ENCODE results near the gene LRP1. TPM values are rescaled to one million over a fixed set of nuclear protein-coding genes. Genes with fewer than 3 reads are reported as not detected.

Gene LRP1
- total RNA-seq, 1 donor from 2014 or later: 253 TPM

GRCh38 chr12:57212701-57213057 is 84.4 kb downstream of the LRP1 start:
- TF ChIP-seq CTCF (IDR thresholded peaks at IDR 0.05; ENCODE audit: unreplicated experiment): no peak
- no peak for DNase-seq (ENCODE audit: low spot score in 2 of 2, unreplicated experiment in 2 of 2)
- Mint-ChIP-seq H3K27ac (peak overlapping the region; percentile 12), H3K4me1 (peaks cover 35% of the 10 kb centered on the region), H3K4me3 (no peak overlapping the region), H3K36me3 (peaks cover 8% of the 10 kb centered on the region), H3K27me3 (ENCODE audit: low read depth) (peaks cover 33% of the 10 kb centered on the region), H3K9me3 (no peaks in the 10 kb centered on the region)

DNA sequence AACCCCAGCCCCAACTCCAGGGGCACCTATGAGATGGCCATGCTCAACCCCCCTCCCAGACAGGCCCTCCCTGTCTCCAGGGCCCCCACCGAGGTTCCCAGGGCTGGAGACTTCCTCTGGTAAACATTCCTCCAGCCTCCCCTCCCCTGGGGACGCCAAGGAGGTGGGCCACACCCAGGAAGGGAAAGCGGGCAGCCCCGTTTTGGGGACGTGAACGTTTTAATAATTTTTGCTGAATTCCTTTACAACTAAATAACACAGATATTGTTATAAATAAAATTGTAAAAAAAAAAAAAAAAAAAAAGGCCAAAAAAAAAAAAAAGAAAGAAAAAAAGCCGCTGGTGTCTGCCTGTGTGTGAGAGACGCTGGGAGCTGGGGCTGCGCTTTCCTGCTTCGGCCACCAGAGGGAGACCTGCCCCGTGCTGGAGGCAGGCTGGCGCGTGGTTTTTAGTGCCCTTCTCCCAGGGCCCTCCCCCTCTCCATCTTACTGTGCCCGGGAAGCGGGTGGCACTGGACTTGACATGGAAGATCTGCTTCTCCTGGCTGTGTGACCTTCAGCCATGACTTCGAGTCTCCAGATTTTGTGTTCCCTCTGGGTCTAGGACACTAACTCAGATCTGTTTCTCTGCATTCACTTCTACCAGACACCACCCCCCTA is 84.9 kb downstream of the LRP1 start:
- H3K9me3 Mint-ChIP-seq: no peaks in the 10 kb centered on the region
- DNase-seq (ENCODE audit: low spot score in 2 of 2, unreplicated experiment in 2 of 2): peak; percentile 66 to 91
- peak; percentile 92 for TF ChIP-seq CTCF (IDR thresholded peaks at IDR 0.05; ENCODE audit: unreplicated experiment)
- peaks cover 38% of the 10 kb centered on the region for H3K27me3 Mint-ChIP-seq (ENCODE audit: low read depth)
- peaks cover 39% of the 10 kb centered on the region for H3K4me1 Mint-ChIP-seq
- H3K27ac Mint-ChIP-seq: peak overlapping the region; percentile 93
- H3K36me3 Mint-ChIP-seq: peaks cover 8% of the 10 kb centered on the region
- H3K4me3 Mint-ChIP-seq: peak overlapping the region; percentile 24

DNA sequence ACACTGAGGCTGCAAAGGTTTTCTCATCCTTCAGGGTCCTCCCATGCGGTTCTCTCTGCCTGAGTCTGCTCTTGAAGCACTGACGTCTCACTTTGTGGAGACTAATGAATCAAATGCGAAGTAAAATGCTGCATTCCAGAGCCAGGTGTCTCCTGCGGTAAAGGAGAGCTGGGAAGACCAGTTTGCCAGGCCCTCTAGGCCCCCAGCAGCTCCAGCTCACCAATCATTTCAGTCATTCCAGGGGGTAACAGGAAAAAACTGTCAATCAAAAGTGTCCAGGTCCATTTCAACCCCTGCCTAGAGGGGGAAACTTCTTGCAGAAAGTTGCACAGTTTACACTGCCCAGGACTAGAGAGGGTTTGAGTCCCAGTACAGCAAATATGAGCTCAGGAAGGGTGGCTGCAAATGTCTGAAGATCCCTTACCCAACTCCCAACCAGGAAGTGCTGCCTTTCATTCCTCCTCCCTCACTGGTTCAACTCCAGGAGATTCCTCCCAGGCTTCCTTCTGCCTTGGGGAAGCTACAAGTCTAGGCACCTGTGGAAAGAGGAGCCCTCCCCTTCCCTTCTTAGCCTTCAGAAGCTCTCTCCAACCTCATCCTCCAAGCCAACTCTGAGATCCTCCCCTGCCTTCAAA is 85.6 kb downstream of the LRP1 start:
- no peak for DNase-seq (ENCODE audit: low spot score in 2 of 2, unreplicated experiment in 2 of 2)
- Mint-ChIP-seq H3K4me1 (peaks cover 45% of the 10 kb centered on the region), H3K9me3 (no peaks in the 10 kb centered on the region), H3K27ac (peak overlapping the region; percentile 93), H3K36me3 (peaks cover 8% of the 10 kb centered on the region), H3K27me3 (ENCODE audit: low read depth) (peaks cover 45% of the 10 kb centered on the region), H3K4me3 (peak overlapping the region; percentile 35)
- TF ChIP-seq CTCF (IDR thresholded peaks at IDR 0.05; ENCODE audit: unreplicated experiment): no peak

- DNase-seq (ENCODE audit: low spot score in 2 of 2, unreplicated experiment in 2 of 2): peak in 1 of 2 experiments; percentile 69
- Mint-ChIP-seq H3K27ac (peak overlapping the region; percentile 93), H3K9me3 (no peaks in the 10 kb centered on the region), H3K4me1 (peaks cover 50% of the 10 kb centered on the region), H3K27me3 (ENCODE audit: low read depth) (peaks cover 50% of the 10 kb centered on the region), H3K36me3 (peaks cover 5% of the 10 kb centered on the region), H3K4me3 (peak overlapping the region; percentile 35)
- peak; percentile 60 for TF ChIP-seq CTCF (IDR thresholded peaks at IDR 0.05; ENCODE audit: unreplicated experiment)
These were observed 86.1 kb downstream of the LRP1 start for GRCh38 chr12:57214398-57214781.

GRCh38 chr12:57215065-57215464 is 86.8 kb downstream of the LRP1 start:
- Mint-ChIP-seq H3K27me3 (ENCODE audit: low read depth) (peaks cover 56% of the 10 kb centered on the region), H3K36me3 (peaks cover 2% of the 10 kb centered on the region), H3K9me3 (no peaks in the 10 kb centered on the region), H3K4me3 (peak overlapping the region; percentile 3), H3K4me1 (peaks cover 56% of the 10 kb centered on the region), H3K27ac (no peak overlapping the region)
- DNase-seq (ENCODE audit: low spot score in 2 of 2, unreplicated experiment in 2 of 2): no peak
- no peak for TF ChIP-seq CTCF (IDR thresholded peaks at IDR 0.05; ENCODE audit: unreplicated experiment)
